ENCODE measurements around the gene EXOC6B.

DNA sequence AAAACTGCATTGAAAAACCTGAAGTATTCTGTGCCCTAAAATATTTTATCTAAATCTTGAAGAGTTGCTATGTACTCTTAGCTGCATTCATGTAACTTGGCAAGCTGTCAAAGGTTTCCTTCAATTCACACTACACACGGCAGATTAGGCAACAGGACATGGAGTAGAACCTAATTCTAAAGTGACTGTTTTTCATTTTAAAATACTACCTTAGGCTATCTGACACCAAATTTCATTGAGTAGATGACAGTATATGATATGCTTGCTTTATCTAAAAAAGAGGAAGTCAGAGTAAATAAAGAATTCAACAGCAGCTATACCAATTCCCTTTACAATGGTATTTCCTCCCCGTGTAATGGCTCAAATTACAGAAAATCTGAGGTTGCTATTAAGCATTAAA is 45.4 kb downstream of the EXOC6B start:
- TF ChIP-seq POLR2A (IDR thresholded peaks at IDR 0.05) = no peak
- TF ChIP-seq, protein P1, sequence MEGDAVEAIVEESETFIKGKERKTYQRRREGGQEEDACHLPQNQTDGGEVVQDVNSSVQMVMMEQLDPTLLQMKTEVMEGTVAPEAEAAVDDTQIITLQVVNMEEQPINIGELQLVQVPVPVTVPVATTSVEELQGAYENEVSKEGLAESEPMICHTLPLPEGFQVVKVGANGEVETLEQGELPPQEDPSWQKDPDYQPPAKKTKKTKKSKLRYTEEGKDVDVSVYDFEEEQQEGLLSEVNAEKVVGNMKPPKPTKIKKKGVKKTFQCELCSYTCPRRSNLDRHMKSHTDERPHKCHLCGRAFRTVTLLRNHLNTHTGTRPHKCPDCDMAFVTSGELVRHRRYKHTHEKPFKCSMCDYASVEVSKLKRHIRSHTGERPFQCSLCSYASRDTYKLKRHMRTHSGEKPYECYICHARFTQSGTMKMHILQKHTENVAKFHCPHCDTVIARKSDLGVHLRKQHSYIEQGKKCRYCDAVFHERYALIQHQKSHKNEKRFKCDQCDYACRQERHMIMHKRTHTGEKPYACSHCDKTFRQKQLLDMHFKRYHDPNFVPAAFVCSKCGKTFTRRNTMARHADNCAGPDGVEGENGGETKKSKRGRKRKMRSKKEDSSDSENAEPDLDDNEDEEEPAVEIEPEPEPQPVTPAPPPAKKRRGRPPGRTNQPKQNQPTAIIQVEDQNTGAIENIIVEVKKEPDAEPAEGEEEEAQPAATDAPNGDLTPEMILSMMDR (IDR thresholded peaks at IDR 0.05) = no peak

Data from heart left ventricle (tissue), 13 donors.